ENCODE measurements around the gene UBAC1. TPM values are rescaled to one million over a fixed set of nuclear protein-coding genes. Genes with fewer than 3 reads are reported as not detected.

Gene UBAC1
- polyA plus RNA-seq, 1 of the 3 experiments (the other 2 are of a cell fraction): 67.7 TPM

- Histone ChIP-seq H3K4me2 (no peak overlapping the region), H3K4me3 (ENCODE audit: low read depth in 2 of 2, low read length in 1 of 2) (no peak overlapping the region), H3K4me1 (ENCODE audit: control insufficient read depth in 1 of 2, insufficient read depth in 2 of 2, low read depth in 1 of 2, low read length in 1 of 2) (peaks cover 0 to 31% of the 10 kb centered on the region in 2 experiments; a peak in 1 of 4 replicates), H3K27ac (ENCODE audit: low read depth in 2 of 2, low read length in 1 of 2) (no peak overlapping the region), H3K27me3 (ENCODE audit: insufficient read depth) (no peaks in the 10 kb centered on the region), H2AFZ (ENCODE audit: low read depth) (no peak overlapping the region), H3K9ac (no peak overlapping the region), H4K20me1 (ENCODE audit: insufficient read depth) (no peaks in the 10 kb centered on the region), H3K9me2 (no peaks in the 10 kb centered on the region), H3F3A (replicated peaks; ENCODE audit: insufficient read depth) (no peaks in the 10 kb centered on the region), H3K36me3 (replicated peaks in 1 of 2; ENCODE audit: control insufficient read depth in 1 of 2, insufficient read depth in 2 of 2, low read length in 1 of 2) (no peaks in the 10 kb centered on the region), H3K9me3 (no peaks in the 10 kb centered on the region), H3K79me2 (ENCODE audit: insufficient read depth) (no peaks in the 10 kb centered on the region)
- POLR2A ChIA-PET: no interaction called here
- CTCF ChIA-PET: interaction anchor here (1.1 to 1.4 kb wide), 2 partner anchors 33 to 121 kb away, joined by 4 to 5 read pairs; no protein-coding TSS in a partner anchor
- TF ChIP-seq MEF2A (IDR thresholded peaks at IDR 0.05; ENCODE audit: borderline replicate concordance, low read depth) (no peak), CHD2 (IDR thresholded peaks at IDR 0.05; ENCODE audit: low read length, partially characterized antibody) (no peak), RXRA (IDR thresholded peaks at IDR 0.05; ENCODE audit: borderline replicate concordance, low read depth) (no peak), SMC3 (IDR thresholded peaks at IDR 0.05; ENCODE audit: low read depth, low read length) (no peak), GABPA (IDR thresholded peaks at IDR 0.05; ENCODE audit: low read depth) (no peak), TCF12 (IDR thresholded peaks at IDR 0.05) (no peak), ZBTB33 (IDR thresholded peaks at IDR 0.05; ENCODE audit: borderline replicate concordance, low read depth) (no peak), SIN3A (IDR thresholded peaks at IDR 0.05; ENCODE audit: borderline replicate concordance, low read depth, low read length) (no peak), NRF1 (IDR thresholded peaks at IDR 0.05; ENCODE audit: low read depth, low read length) (no peak), MXI1 (IDR thresholded peaks at IDR 0.05; ENCODE audit: low read depth, low read length) (no peak), GATA2 (CRISPR knock-in tag; IDR thresholded peaks at IDR 0.05) (no peak), NFIC (IDR thresholded peaks at IDR 0.05; ENCODE audit: borderline replicate concordance) (no peak), FOXJ3 (CRISPR knock-in tag; IDR thresholded peaks at IDR 0.05) (no peak), TAF1 (IDR thresholded peaks at IDR 0.05; ENCODE audit: borderline replicate concordance, low read depth, low read length) (no peak), RAD21 (IDR thresholded peaks at IDR 0.05; ENCODE audit: low read length) (no peak), FOXM1 (IDR thresholded peaks at IDR 0.05; ENCODE audit: low read depth) (no peak)
- no peak for DNase-seq
- 73% methylated on average over 15 of the region's 18 CpGs for whole genome bisulfite sequencing (ENCODE audit: low lambda C conversion rate)
These were observed 40.1 kb upstream of the UBAC1 start for GRCh38 chr9:136001231-136001630.

- Histone ChIP-seq H3K9me3 (no peaks in the 10 kb centered on the region), H3K4me3 (ENCODE audit: low read depth in 2 of 2, low read length in 1 of 2) (no peak overlapping the region), H3K36me3 (replicated peaks in 1 of 2; ENCODE audit: control insufficient read depth in 1 of 2, insufficient read depth in 2 of 2, low read length in 1 of 2) (no peaks in the 10 kb centered on the region), H2AFZ (ENCODE audit: low read depth) (no peak overlapping the region), H4K20me1 (ENCODE audit: insufficient read depth) (no peaks in the 10 kb centered on the region), H3K4me1 (ENCODE audit: control insufficient read depth in 1 of 2, insufficient read depth in 2 of 2, low read depth in 1 of 2, low read length in 1 of 2) (peaks cover 0 to 33% of the 10 kb centered on the region in 2 experiments; a peak in 2 of 4 replicates), H3K9ac (no peak overlapping the region), H3K79me2 (ENCODE audit: insufficient read depth) (no peaks in the 10 kb centered on the region), H3K27ac (ENCODE audit: low read depth in 2 of 2, low read length in 1 of 2) (no peak overlapping the region), H3K4me2 (no peak overlapping the region), H3K27me3 (ENCODE audit: insufficient read depth) (no peaks in the 10 kb centered on the region), H3F3A (replicated peaks; ENCODE audit: insufficient read depth) (peaks cover 7% of the 10 kb centered on the region), H3K9me2 (no peaks in the 10 kb centered on the region)
- ChIA-PET POLR2A (no interaction called here), CTCF (interaction anchor here (0.6 to 2.0 kb wide), 4 partner anchors 10 to 559 kb away, joined by 3 to 4 read pairs (median 3); no protein-coding TSS in a partner anchor)
- no peak for DNase-seq
- TF ChIP-seq MXI1 (IDR thresholded peaks at IDR 0.05; ENCODE audit: low read depth, low read length) (no peak), SMC3 (IDR thresholded peaks at IDR 0.05; ENCODE audit: low read depth, low read length) (no peak), EZH2phosphoT487 (IDR thresholded peaks at IDR 0.05; ENCODE audit: borderline replicate concordance, low read depth) (no peak)
- WGBS (ENCODE audit: low lambda C conversion rate): 85% methylated on average over 4 of the region's 16 CpGs
These were observed 37.4 kb upstream of the UBAC1 start for GRCh38 chr9:135998410-135999071.

Data from SK-N-SH (cell line).